ENCODE data around the gene SQSTM1. TPM values are rescaled to one million over a fixed set of nuclear protein-coding genes. Genes with fewer than 3 reads are reported as not detected.

Gene SQSTM1
- total RNA-seq, 1 experiment from 2014 or later: 484 TPM

DNA sequence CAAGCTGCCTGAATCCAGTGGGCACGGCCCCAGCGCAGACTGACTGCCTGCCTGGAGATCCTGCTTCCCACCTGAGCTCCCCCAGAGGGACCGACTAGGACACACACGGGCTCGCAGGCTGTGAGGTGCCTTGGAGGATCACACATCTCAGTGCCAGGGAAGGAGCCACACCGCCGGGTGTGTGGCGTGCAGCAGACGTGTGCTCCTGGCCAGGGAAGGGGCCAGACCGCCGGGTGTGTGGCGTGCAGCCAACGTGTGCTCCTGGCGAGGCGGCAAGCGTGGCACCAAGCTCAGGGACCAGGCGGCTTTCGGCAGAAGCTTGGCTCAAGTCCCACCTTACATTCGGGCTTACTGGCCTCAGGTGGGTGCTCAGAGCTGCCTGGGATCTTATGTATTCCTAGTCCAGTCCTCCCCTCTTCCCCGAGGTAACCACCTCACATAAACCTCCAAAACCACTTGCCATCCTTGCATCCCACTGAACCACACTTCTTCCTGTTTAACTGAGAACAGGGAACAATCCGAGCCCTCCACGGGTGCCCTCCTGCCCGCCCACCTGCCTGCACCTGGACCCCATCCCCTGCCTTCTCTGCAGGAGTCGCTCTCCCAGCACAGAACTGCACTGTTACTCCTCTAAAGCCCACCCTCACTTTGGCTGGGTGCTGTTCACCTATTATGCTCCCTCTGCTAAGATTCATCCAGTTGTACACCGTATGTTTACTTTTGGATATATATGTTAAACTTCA is 60.3 kb downstream of the SQSTM1 start:
- Histone ChIP-seq H3K4me3 (no peak overlapping the region), H3K27me3 (no peaks in the 10 kb centered on the region), H3K36me3 (peaks cover 99% of the 10 kb centered on the region), H3K9me3 (peaks cover 27% of the 10 kb centered on the region)
- DNase-seq: no peak

DNA sequence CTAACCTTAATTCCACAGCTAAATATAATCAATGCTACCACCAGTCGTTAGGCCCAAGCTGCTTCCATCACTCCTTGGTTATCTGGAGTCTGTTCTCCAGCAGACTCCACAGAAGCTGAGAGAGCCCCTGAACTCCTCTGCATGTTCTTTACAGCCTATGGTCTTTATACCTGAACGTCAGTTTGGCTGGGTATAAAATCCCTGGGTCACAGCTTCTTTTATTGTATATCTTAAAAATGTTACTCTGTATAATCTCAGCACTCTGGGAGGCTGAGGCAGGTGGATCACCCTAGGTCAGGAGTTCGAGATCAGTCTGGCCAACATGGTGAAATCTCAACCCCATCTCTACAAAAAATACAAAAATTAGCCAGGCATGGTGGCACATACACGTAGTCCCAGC is 61.6 kb downstream of the SQSTM1 start:
- peaks cover 27% of the 10 kb centered on the region for H3K9me3 ChIP-seq
- H3K4me3 ChIP-seq: no peak overlapping the region
- no peak for DNase-seq
- H3K27me3 ChIP-seq: no peaks in the 10 kb centered on the region
- H3K36me3 ChIP-seq: peaks cover 99% of the 10 kb centered on the region

DNA sequence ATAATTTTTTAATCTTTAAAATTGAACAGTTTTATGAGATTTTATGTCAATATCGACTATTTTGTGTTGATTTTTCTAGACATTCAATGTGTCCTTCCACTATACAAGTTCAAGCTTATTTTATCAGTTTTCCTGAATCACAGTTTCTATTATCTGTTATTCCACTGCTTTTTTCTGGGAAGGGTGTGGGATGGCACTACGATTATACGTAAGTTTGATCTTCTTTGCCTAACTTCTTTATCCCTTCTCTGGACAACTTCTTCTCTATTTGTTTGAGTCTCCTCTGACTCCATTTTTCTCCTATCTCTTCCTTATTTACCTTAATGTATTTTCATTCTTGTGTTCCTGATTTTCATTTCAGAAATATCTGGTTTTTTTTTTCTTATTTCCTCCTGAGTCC is 62.5 kb downstream of the SQSTM1 start:
- H3K9me3 ChIP-seq: peaks cover 27% of the 10 kb centered on the region
- H3K36me3 ChIP-seq: peaks cover 100% of the 10 kb centered on the region
- DNase-seq: no peak
- H3K27me3 ChIP-seq: no peaks in the 10 kb centered on the region
- no peak overlapping the region for H3K4me3 ChIP-seq

DNA sequence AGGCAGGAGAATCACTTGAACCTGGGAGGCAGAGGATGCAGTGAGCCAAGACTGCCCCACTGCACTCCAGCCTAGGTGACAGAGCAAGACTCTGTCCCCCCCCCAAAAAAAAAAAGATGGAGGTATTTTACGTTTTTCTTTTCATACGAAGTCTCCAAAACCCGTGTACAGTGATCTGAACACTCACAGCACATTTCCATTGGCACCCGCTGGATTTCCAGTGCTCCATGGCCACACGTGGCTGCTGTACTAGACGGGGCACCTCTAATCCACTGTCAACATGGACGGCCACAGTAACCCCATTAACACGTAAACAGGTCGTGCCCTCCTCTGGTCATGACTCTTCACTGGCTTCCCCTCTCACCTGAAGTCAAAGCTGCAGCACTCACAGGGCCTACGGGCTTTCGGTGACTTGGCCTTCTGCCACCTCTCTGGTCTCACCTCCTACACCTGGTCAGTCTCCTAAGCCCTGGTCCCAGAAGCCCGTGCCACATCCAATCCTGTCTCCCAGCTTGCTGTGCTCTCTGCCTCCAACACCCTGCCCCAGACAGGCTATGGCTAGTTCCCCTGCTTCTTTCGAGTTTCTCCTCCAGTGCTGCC is 64.9 kb downstream of the SQSTM1 start:
- no peak for DNase-seq
- Histone ChIP-seq H3K27me3 (no peaks in the 10 kb centered on the region), H3K4me3 (no peak overlapping the region), H3K9me3 (peaks cover 27% of the 10 kb centered on the region), H3K36me3 (peaks cover 98% of the 10 kb centered on the region)

DNA sequence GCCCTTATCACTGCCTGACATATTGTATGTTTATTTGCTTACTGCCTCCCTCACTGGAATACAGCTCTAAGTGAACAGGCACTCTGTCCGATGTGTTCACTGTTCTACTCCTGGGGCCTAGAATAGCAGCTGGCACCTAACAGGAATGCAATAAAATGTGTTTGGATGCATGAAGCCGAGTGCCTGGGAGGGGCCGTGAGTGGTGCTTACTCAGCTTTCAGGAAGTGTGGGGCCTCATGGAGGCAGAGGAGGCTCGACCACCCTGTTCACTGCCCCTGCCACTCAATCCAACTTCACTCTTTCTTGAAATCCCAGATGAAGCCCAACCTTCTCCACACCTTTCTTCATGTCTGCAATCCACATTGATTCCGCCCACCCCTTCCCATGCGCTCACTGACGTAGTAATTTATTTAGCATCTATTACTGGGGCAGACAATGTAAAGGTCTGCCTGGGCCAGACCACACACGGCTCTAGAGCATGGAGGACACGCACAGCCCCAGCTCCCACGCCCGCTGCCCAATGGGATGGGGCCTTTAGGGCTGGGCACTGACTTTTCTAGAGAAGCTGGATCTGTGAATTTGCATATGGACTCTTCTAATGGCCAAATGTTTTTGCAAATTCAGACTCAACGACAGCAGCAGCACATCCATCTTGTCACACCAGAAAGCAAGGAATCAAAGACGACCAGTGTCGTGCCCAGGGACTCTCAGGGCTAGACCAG is 65.6 kb downstream of the SQSTM1 start:
- no peaks in the 10 kb centered on the region for H3K27me3 ChIP-seq
- no peak for DNase-seq
- H3K4me3 ChIP-seq: no peak overlapping the region
- H3K9me3 ChIP-seq: peaks cover 27% of the 10 kb centered on the region
- peaks cover 98% of the 10 kb centered on the region for H3K36me3 ChIP-seq

DNA sequence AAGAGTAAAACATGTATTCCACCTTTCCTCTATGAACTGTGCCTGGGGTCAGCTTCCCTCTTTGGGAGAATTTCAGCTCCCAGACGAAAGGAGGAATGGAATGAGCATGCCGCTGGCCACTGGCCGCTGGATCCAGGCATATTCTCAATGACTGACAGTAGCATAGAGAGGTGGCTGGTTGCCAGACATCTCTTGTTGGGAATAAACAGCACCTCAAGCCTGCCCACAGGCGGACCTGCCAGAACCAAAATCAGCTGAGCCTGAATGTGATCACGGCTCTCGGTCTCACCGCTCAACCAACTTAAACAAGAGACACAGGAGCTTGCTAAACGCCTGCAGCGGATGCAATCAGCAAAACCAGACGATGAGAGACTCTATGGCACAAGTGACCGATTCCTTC is 66.4 kb downstream of the SQSTM1 start:
- DNase-seq: no peak
- Histone ChIP-seq H3K36me3 (peaks cover 98% of the 10 kb centered on the region), H3K4me3 (no peak overlapping the region), H3K27me3 (no peaks in the 10 kb centered on the region), H3K9me3 (peaks cover 27% of the 10 kb centered on the region)

Other genes with a start within 250 kb of the SQSTM1 start
- gene HNRNPH1, start 197.2 kb upstream of the SQSTM1 start, total RNA-seq (2014; rRNA removed; shearing (Covaris generic); ENCODE audit: low replicate concordance): 45.4 and 70.6 TPM in 2 replicates
- not detected in 2 replicates for gene CBY3, start 139.9 kb upstream of the SQSTM1 start, total RNA-seq (2014; rRNA removed; shearing (Covaris generic); ENCODE audit: low replicate concordance)
- gene CANX, start 121.9 kb upstream of the SQSTM1 start, total RNA-seq (2014; rRNA removed; shearing (Covaris generic); ENCODE audit: low replicate concordance): 1,325 and 1,676 TPM in 2 replicates
- 10.6 and 21.3 TPM in 2 replicates for gene MAML1, start 88.1 kb upstream of the SQSTM1 start, total RNA-seq (2014; rRNA removed; shearing (Covaris generic); ENCODE audit: low replicate concordance)
- 1.7 TPM in 1 of 2 replicates, not detected in the other for gene LTC4S, start 26.9 kb upstream of the SQSTM1 start, total RNA-seq (2014; rRNA removed; shearing (Covaris generic); ENCODE audit: low replicate concordance)
- gene MGAT4B, start 14.0 kb upstream of the SQSTM1 start, total RNA-seq (2014; rRNA removed; shearing (Covaris generic); ENCODE audit: low replicate concordance): 149 and 238 TPM in 2 replicates
- 25.5 and 30.6 TPM in 2 replicates for gene MRNIP, start 37.9 kb downstream of the SQSTM1 start, total RNA-seq (2014; rRNA removed; shearing (Covaris generic); ENCODE audit: low replicate concordance)
- gene TBC1D9B, start 87.0 kb downstream of the SQSTM1 start, total RNA-seq (2014; rRNA removed; shearing (Covaris generic); ENCODE audit: low replicate concordance): 69.1 and 101 TPM in 2 replicates

All from MG63 (cell line).